Stimulated activated naive CD8-positive, alpha-beta T cell treated with anti-CD3 and anti-CD28 coated beads, Interleukin-15, Interleukin-2, amounts not matched to agents 100 ng/mL and 50 ng/mL, for 24 hours (primary cell): ENCODE data around the gene LIFR.

Experiments
- H3K27ac Mint-ChIP-seq: one replicate; pipeline ENCODE4 v1.8.0; 2021; ENCODE audit warnings: mild to moderate bottlenecking, mixed read lengths
- H3K27me3 Mint-ChIP-seq: one replicate; pipeline ENCODE4 v1.8.0; 2021; ENCODE audit warnings: mixed read lengths
- H3K36me3 Mint-ChIP-seq: one replicate; pipeline ENCODE4 v1.8.0; 2021; ENCODE audit warnings: low read depth, mixed read lengths
- H3K4me1 Mint-ChIP-seq: one replicate; pipeline ENCODE4 v1.8.0; 2021; ENCODE audit warnings: low read depth, mixed read lengths
- H3K4me3 Mint-ChIP-seq: one replicate; pipeline ENCODE4 v1.8.0; 2021; ENCODE audit warnings: mild to moderate bottlenecking, mixed read lengths
- H3K9me3 Mint-ChIP-seq: one replicate; pipeline ENCODE4 v1.8.0; 2021; ENCODE audit warnings: mixed read lengths

The LIFR gene

DNA sequence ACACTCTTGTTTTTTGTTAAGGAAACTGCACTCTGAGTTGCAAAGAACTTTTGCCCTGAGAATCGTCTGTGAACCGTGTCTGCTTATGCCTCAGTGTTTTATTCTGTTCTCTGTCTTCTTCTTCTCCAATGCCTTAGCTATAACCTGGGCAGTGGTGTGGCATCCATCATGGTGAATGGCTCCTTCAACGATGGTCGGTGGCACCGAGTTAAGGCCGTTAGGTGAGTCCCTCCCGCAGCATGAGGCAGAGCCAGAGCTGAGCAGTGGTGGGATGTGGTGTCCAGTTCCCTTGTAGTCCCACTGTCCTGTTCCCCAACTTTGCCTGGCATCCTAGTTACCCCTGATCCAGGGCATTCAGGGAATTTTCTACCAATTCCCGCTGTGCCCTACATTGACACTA, 98.3 kb downstream of the LIFR start:
- Mint-ChIP-seq H3K9me3 (no peaks in the 10 kb centered on the region), H3K4me3 (no peak overlapping the region), H3K36me3 (no peaks in the 10 kb centered on the region), H3K4me1 (peaks cover 14% of the 10 kb centered on the region), H3K27me3 (peaks cover 83% of the 10 kb centered on the region), H3K27ac (no peak overlapping the region)

DNA sequence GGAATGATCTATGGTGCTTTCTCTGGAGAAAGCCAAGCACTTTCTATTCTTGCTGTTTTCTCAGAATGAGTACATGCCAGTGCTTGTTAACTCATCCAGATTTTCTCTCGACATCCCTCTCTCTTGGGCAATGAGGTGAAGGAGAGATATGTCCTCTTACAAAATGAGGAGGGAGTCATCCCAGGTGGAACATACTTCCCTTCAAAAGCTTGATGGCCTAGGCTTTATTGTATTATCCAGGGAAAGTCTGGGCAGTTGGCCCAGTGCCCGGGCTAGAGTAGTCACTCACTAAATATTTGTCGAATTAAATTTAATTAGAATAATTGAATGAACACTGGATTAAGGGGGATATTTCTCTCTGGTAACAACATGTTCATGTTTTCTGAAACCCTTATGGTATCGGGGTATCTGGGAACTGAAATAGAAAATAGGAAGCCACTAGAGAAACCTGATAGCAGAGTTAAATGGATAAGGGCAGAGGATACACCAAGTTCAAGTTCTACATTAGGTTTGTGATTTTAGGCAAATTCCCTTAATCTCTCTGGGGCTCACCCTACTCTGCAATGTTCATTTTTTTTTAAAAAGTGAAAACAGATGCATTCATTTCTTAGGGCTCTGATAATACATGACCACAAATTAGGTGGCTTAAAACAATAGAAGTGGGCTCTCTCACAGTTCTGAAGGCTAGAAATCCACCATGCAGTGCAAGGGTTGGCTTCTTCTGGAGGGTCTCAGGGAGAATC, 99.6 kb downstream of the LIFR start:
- Mint-ChIP-seq H3K4me1 (peaks cover 23% of the 10 kb centered on the region), H3K36me3 (no peaks in the 10 kb centered on the region), H3K4me3 (no peak overlapping the region), H3K27me3 (peaks cover 84% of the 10 kb centered on the region), H3K27ac (no peak overlapping the region), H3K9me3 (no peaks in the 10 kb centered on the region)

DNA sequence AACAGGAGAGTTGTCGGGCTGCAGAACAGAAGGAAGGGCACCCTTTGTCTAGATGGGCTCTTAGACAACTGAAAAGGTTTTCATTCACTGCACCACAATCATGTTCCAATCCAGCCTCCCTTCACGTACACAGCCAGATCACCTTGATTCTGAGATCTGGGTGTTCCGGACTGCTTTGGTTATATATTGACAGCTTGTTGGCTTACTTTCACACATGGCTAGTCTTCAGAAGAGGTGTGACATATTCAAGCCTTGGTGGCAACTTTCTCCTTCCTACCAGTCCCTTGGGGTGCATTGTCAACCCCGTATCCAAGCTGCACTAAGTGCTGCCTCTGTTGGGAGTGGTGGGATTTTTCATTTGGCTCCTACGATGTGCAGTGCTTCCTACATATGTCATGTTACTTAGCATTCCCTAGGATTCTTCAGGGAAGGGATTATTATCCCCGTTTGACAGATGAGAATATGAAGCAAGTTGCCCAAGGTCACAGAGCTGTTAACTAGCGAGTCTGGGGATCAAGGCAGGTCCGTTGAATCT, 100.6 kb downstream of the LIFR start:
- H3K4me3 Mint-ChIP-seq, result no peak overlapping the region
- H3K9me3 Mint-ChIP-seq, result no peaks in the 10 kb centered on the region
- peaks cover 23% of the 10 kb centered on the region for H3K4me1 Mint-ChIP-seq
- H3K36me3 Mint-ChIP-seq, result no peaks in the 10 kb centered on the region
- H3K27me3 Mint-ChIP-seq, result peaks cover 87% of the 10 kb centered on the region
- H3K27ac Mint-ChIP-seq, result peak overlapping the region; percentile 22

DNA sequence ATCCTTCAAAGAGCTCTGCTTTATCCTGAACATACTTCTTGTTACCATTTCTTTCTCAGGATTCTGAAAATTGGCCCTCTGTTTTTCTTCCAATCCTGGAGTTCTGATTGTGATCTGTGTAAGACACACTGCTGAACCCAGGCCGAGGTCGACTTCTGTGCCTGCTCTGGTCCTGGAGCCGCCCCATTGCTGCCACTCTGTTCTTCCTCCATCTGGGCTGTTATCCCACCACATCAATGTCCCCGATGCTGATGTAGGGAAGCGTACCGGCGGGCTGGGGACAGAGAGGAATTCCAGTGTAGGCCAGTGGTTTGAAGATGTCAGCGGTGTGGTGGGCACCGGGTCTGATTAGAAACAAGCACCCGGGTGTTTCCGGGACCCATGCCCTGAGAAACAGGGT, 102.5 kb downstream of the LIFR start:
- H3K4me3 Mint-ChIP-seq, result no peak overlapping the region
- H3K27me3 Mint-ChIP-seq, result peaks cover 89% of the 10 kb centered on the region
- no peak overlapping the region for H3K27ac Mint-ChIP-seq

DNA sequence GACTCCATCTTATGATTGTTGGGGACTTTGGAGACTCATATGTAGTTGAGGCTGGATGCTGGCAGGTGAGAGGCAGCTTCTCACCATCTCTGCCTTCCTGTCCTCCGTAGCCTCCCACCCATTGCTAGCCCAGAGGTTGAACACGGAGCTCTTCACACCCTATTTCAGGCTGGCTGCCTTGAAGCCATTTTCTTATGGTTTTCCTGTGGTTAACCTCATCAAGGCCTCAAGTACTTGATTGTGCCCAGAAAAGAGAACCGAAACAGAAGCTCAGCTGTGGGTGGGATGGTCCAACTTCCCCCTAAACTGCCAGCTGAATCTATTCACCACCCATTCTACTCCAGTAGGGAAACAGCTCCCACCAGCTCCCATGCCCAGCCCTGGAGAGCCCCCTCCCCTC, 102.9 kb downstream of the LIFR start:
- Mint-ChIP-seq H3K27me3 (peaks cover 90% of the 10 kb centered on the region), H3K36me3 (no peaks in the 10 kb centered on the region), H3K9me3 (no peaks in the 10 kb centered on the region), H3K4me3 (no peak overlapping the region), H3K27ac (peak overlapping the region; percentile 53), H3K4me1 (peaks cover 23% of the 10 kb centered on the region)

More for the DNA sequence above, 102.5 kb downstream of the LIFR start:
- H3K4me1 Mint-ChIP-seq, result peaks cover 23% of the 10 kb centered on the region
- H3K9me3 Mint-ChIP-seq, result no peaks in the 10 kb centered on the region
- no peaks in the 10 kb centered on the region for H3K36me3 Mint-ChIP-seq

DNA sequence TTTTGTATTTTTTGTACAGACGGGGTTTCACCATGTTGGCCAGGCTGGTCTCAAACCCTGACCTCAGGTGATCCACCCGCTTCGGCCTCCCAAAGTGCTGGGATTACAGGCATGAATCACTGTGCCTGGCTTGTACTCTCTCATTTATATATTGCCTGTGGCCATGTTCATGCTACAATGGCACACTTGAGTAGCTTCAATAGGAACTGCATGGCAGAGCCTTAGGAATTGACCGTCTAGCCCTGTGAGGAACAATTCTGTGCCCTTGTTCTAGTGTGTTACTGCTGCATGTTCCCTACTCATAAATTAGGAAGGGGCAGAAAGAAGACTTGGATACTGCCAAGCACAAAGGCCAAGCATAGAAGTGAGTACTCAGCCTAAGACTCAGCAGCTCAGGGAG, 104.2 kb downstream of the LIFR start:
- peaks cover 88% of the 10 kb centered on the region for H3K27me3 Mint-ChIP-seq
- H3K36me3 Mint-ChIP-seq, result no peaks in the 10 kb centered on the region
- H3K9me3 Mint-ChIP-seq, result no peaks in the 10 kb centered on the region
- H3K4me1 Mint-ChIP-seq, result peaks cover 23% of the 10 kb centered on the region
- H3K27ac Mint-ChIP-seq, result no peak overlapping the region
- no peak overlapping the region for H3K4me3 Mint-ChIP-seq

DNA sequence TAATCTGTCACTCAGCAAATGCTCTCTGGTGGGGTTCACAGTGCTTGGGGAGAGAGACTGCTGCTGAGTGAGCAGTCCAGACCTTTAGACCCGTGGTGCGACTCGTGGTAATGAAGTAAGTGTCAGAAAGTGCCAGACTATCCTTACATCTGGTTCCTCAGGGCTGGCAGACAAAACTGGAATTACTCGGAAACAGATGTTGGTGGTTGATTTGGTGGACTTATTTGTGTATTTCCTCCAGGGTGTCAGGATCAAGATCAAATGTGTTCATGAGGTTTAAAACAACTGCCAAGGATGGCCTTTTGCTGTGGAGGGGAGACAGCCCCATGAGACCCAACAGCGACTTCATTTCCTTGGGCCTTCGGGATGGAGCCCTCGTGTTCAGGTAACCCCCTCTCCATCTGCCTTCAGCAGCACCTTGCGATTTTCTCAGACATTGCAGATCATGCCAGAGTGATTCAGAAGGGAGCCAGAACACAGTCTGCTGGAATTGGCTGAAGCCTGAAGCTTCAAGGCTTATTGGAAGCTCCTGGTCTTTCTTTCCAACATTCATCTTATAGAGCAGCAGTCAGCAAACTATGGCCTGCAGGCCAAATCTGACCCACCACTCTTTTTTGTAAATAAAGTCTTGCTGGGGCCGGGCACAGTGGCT, 105.2 kb downstream of the LIFR start:
- H3K27me3 Mint-ChIP-seq, result peaks cover 88% of the 10 kb centered on the region
- H3K4me3 Mint-ChIP-seq, result no peak overlapping the region
- no peaks in the 10 kb centered on the region for H3K36me3 Mint-ChIP-seq
- no peaks in the 10 kb centered on the region for H3K9me3 Mint-ChIP-seq
- peaks cover 23% of the 10 kb centered on the region for H3K4me1 Mint-ChIP-seq
- no peak overlapping the region for H3K27ac Mint-ChIP-seq

DNA sequence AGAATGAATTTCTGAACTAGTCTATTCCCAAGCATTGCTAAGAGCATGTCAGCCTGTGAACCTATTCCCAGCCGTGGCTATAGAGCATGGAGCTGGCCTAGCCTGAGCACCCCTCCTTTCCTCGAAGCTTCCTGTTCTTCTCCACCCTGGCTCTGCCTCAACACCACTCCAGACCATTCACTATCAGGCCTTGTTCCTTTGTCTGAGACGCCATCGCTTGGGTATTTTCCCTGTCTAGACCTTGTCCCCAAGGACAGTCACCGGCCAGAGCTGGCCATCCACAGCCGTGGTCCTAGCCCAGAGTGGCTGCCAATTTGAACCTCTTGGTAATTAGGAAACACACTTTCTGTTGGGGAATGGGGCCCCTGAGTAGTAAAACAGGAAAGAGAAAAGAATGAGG, 105.8 kb downstream of the LIFR start:
- Mint-ChIP-seq H3K4me3 (no peak overlapping the region), H3K36me3 (no peaks in the 10 kb centered on the region), H3K27ac (no peak overlapping the region), H3K27me3 (peaks cover 87% of the 10 kb centered on the region), H3K9me3 (no peaks in the 10 kb centered on the region), H3K4me1 (peaks cover 23% of the 10 kb centered on the region)

DNA sequence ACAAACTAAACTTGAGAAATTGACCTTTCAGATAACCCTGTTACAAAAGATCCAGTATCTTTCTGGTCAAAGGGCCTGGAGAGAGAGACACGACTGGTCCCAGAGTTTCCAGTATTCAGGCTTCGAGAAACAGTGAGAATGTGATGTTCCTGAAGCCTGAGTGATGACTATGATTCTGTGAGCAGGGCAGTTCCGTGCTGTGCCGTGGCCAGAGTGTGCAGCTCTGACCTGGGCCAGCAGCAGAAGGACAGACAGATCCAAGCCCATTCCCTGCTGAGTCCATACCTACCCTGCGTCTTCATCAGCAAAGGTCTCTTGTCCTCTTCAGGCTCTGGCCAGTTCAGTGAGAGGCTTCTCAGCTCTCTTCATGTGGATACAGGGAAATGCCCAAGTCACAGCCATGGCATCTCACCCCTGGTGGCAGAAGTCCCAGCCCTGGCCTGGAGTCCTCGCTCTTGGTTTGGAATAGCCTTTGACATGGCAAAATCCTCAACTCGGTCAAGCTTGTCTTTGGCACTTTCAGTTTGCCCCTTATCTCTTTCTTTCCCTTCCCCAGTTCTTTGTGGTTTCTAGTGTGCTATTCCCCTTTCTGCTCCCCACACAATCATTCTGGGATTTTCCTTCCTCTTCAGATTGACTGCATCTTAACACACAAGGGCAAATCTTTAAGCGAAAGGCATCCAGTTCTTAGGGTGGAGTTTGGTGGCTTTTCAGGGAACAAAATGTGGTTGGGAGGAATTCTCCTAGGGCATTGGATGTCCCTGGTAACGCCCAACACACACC, 107.7 kb downstream of the LIFR start:
- Mint-ChIP-seq H3K27me3 (peaks cover 81% of the 10 kb centered on the region), H3K4me1 (peaks cover 15% of the 10 kb centered on the region), H3K36me3 (no peaks in the 10 kb centered on the region), H3K9me3 (no peaks in the 10 kb centered on the region), H3K27ac (no peak overlapping the region), H3K4me3 (no peak overlapping the region)

DNA sequence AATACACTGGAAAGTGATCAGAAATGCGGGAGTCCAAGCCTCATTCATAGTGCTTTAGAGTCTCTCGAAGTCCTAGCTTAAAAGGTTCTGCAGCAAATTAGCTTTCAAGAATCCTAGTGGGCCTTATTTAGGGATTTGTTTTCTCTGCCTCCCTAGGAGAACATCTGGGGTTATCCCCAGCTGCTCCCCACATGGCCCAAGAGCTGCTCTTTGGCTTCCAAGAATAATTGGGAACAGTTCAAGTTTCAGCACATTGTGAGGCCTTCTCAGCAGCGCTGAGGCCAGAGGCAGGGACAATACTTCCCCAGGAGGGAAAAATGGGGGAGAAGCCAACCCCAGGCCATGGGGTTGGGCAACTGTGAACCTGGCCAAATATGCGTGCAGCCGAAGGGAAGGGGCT, 108.7 kb downstream of the LIFR start:
- Mint-ChIP-seq H3K4me3 (no peak overlapping the region), H3K36me3 (no peaks in the 10 kb centered on the region), H3K27ac (no peak overlapping the region), H3K4me1 (peaks cover 5% of the 10 kb centered on the region), H3K9me3 (no peaks in the 10 kb centered on the region), H3K27me3 (peaks cover 71% of the 10 kb centered on the region)

DNA sequence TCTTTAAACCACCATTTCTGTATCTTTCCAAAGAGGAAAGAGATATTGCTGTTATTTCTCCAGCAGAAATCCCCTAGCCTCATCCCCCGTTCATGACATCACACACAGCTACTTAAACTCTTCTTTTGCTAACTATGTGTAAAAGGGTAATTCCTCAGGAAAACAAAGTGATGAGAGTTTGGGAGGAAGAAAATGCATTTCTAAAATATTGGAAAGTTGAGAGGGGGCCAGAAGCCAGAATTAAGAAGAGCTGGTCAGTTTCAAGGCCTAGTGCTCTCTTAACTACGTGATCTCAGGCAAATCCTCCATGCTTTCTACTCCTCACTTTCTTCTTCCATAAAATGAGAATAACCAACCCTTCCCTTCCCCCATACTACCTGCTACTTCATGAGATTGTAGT, 109.4 kb downstream of the LIFR start:
- Mint-ChIP-seq H3K4me3 (no peak overlapping the region), H3K36me3 (no peaks in the 10 kb centered on the region), H3K9me3 (no peaks in the 10 kb centered on the region), H3K4me1 (no peaks in the 10 kb centered on the region), H3K27me3 (peaks cover 64% of the 10 kb centered on the region), H3K27ac (no peak overlapping the region)

DNA sequence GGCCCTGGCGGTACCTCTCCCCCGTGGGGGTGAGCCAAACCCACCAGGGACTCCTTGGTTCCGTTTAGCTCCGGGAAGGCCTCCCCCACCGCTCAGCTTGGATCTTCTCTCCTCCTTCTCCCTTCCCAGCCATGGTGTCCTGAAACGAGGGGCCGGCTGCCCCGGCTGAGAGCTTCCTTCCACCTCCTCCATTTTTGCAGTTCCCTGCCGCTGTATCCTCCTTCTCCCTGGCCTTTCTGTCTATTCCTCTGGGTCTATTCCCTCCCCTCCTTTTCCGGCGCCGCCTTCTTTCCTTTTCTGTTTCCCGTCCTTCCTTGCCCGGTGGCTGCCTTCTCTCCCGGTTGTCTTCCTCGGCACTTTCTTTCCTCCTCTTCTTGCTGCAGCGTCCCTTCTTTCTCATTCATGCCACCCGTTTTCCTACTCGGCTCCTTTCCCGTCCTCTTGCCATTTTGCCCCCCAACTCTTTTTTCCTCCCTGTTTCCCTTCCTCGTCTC, 110.4 kb downstream of the LIFR start:
- Mint-ChIP-seq H3K27me3 (peaks cover 68% of the 10 kb centered on the region), H3K4me1 (no peaks in the 10 kb centered on the region), H3K4me3 (no peak overlapping the region), H3K9me3 (no peaks in the 10 kb centered on the region), H3K36me3 (no peaks in the 10 kb centered on the region), H3K27ac (no peak overlapping the region)

DNA sequence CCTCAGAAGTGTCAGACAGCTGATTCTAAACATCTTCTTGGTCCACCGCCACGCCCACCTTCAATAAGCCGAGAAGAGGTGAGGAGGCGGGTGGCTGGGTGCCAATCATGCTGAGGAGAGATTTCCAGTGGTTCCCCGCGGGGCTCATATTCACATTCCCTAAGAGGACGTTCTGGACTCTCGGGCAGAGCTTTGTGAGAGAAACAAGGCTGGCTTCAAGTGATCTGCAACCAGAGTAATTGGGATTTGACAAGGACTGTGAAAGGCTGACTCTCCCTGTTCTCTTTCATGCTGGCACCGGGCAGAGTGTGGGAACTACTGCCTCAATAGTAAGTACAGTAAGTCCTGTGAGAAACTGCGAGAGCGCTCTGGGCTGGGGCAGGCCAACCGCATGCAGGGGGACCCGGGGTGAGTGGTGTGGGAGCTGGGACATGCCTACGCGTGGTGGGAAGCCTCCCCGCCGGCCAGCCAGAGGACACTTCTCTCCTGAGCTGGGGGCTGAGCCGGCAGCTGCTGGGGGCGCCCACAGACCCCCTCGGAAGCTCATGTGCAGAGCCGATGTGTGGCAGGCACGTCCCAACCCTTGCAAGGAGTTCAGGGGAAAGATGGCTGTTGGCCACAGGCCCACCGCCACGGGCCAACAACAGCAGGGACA, 110.9 kb downstream of the LIFR start:
- no peaks in the 10 kb centered on the region for H3K9me3 Mint-ChIP-seq

DNA sequence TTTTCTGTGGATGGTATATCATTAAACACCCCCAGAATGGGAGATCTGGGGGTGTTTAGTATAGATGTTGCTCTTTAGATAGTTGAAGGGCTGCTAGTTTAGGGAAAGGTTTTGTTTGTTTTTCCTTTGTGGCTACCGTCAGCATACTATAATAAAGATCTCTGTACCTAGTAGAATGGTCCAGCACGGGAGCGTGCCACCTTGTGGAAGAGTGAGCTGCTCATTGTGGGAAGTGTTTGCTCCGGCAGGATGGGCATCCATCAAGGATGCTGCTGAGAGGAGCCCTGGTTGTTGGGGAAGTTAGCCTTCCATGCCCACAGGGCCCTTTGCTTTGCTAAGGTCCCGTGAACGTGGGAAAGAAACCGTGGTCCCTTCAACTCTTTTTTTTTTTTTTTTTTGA, 113.1 kb downstream of the LIFR start:
- Mint-ChIP-seq H3K4me1 (no peaks in the 10 kb centered on the region), H3K4me3 (no peak overlapping the region), H3K27me3 (peaks cover 58% of the 10 kb centered on the region), H3K36me3 (no peaks in the 10 kb centered on the region), H3K27ac (no peak overlapping the region), H3K9me3 (no peaks in the 10 kb centered on the region)

More for the DNA sequence above, 110.9 kb downstream of the LIFR start:
- Mint-ChIP-seq H3K27ac (no peak overlapping the region), H3K4me3 (no peak overlapping the region), H3K36me3 (no peaks in the 10 kb centered on the region), H3K4me1 (no peaks in the 10 kb centered on the region), H3K27me3 (peaks cover 65% of the 10 kb centered on the region)

DNA sequence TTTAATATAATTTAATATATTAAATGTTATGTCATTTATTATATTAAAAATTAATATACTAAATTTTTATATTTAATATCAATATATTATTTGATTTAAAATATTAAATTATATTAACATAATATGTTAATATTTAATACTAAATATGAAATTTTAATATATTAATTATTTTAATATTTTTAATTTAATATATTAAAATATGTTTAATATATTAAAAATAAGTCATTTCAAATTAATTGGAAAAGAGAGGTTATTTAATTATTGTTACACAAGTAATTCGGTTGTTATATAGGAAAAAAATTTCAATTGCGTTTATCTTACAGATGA, 114.2 kb downstream of the LIFR start:
- H3K9me3 Mint-ChIP-seq, result no peaks in the 10 kb centered on the region
- H3K27ac Mint-ChIP-seq, result no peak overlapping the region
- H3K4me1 Mint-ChIP-seq, result no peaks in the 10 kb centered on the region
- no peaks in the 10 kb centered on the region for H3K36me3 Mint-ChIP-seq
- H3K4me3 Mint-ChIP-seq, result no peak overlapping the region
- peaks cover 53% of the 10 kb centered on the region for H3K27me3 Mint-ChIP-seq
